ENCODE measurements around the gene RNF43. TPM values are rescaled to one million over a fixed set of nuclear protein-coding genes. Genes with fewer than 3 reads are reported as not detected.

The RNF43 gene
- total and polyA plus RNA-seq, 2 of the 13 experiments (the other 11 are each of a cell fraction or from before 2014, with no cell fraction given): 31.0 to 53.4 TPM

DNA sequence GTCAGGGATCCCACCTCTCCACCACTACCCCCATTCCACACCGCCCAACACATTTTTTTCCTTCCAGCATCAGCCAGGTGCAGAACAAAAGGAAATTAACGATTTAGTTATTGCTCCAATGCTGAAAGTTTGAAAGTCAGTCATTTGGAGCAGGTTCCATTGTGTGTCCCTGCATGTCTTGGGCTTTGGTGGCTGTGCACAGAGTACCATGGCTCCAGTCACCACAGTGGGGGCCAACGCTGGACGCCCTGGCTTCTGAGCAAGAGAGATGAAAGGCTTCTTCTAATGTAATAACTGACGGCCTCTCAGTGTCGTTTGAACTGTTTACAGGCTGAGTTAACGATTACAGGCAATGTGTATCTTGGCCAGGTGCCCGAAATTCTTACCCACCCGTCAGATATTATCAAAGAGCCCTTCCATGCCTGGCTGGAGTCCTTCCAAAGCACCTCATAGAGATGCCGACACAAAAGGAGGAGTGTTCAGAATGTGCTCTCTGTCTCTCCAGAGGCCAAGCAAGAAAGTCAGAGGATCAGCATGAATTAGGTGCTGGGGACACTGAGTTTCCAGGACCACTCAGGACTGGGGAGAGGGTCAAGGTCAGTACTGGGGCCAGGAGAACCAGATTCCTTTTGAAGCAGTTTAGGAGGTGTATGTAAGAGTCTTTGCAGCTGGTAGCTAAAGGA, 25.9 kb downstream of the RNF43 start (continued):
- TF ChIP-seq, protein P1, sequence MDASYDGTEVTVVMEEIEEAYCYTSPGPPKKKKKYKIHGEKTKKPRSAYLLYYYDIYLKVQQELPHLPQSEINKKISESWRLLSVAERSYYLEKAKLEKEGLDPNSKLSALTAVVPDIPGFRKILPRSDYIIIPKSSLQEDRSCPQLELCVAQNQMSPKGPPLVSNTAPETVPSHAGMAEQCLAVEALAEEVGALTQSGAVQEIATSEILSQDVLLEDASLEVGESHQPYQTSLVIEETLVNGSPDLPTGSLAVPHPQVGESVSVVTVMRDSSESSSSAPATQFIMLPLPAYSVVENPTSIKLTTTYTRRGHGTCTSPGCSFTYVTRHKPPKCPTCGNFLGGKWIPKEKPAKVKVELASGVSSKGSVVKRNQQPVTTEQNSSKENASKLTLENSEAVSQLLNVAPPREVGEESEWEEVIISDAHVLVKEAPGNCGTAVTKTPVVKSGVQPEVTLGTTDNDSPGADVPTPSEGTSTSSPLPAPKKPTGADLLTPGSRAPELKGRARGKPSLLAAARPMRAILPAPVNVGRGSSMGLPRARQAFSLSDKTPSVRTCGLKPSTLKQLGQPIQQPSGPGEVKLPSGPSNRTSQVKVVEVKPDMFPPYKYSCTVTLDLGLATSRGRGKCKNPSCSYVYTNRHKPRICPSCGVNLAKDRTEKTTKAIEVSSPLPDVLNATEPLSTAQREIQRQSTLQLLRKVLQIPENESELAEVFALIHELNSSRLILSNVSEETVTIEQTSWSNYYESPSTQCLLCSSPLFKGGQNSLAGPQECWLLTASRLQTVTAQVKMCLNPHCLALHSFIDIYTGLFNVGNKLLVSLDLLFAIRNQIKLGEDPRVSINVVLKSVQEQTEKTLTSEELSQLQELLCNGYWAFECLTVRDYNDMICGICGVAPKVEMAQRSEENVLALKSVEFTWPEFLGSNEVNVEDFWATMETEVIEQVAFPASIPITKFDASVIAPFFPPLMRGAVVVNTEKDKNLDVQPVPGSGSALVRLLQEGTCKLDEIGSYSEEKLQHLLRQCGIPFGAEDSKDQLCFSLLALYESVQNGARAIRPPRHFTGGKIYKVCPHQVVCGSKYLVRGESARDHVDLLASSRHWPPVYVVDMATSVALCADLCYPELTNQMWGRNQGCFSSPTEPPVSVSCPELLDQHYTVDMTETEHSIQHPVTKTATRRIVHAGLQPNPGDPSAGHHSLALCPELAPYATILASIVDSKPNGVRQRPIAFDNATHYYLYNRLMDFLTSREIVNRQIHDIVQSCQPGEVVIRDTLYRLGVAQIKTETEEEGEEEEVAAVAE (CRISPR knock-in tag; IDR thresholded peaks at IDR 0.05; ENCODE audit: borderline replicate concordance): peak; percentile 93
- TF ChIP-seq KDM1A (CRISPR knock-in tag; IDR thresholded peaks at IDR 0.05): peak; percentile 82
- TF ChIP-seq NR2F2 (IDR thresholded peaks at IDR 0.05; ENCODE audit: borderline replicate concordance, low read depth): peak; percentile 96
- no peak for TF ChIP-seq CBX2 (IDR thresholded peaks at IDR 0.05; ENCODE audit: low read depth, low read length)
- TF ChIP-seq CBX2 (CRISPR knock-in tag; IDR thresholded peaks at IDR 0.05; ENCODE audit: low read depth): no peak
- TF ChIP-seq ZNF781 (CRISPR knock-in tag; IDR thresholded peaks at IDR 0.05; ENCODE audit: borderline replicate concordance, not compliant biosample characterization): peak; percentile 94
- peak; percentile 26 to 34; a peak in 2 of 4 replicates for TF ChIP-seq MAFK (conservative IDR thresholded peaks at IDR 0.05 in 1 of 2, IDR thresholded peaks at IDR 0.05 in 1 of 2; ENCODE audit: low read length in 2 of 2)
- no peak for TF ChIP-seq NFE2 (CRISPR knock-in tag; IDR thresholded peaks at IDR 0.05)
- peak; percentile 67; the same call in 1 of the 2 replicates for TF ChIP-seq NAIF1 (CRISPR knock-in tag; IDR thresholded peaks at IDR 0.05; ENCODE audit: borderline replicate concordance)
- peak; percentile 83 for TF ChIP-seq MXD4 (CRISPR knock-in tag; IDR thresholded peaks at IDR 0.05)
- no peak; the same call in 1 of the 2 replicates for TF ChIP-seq SMAD1 (CRISPR knock-in tag; IDR thresholded peaks at IDR 0.05; ENCODE audit: borderline replicate concordance, low read depth)
- TF ChIP-seq, protein P2, sequence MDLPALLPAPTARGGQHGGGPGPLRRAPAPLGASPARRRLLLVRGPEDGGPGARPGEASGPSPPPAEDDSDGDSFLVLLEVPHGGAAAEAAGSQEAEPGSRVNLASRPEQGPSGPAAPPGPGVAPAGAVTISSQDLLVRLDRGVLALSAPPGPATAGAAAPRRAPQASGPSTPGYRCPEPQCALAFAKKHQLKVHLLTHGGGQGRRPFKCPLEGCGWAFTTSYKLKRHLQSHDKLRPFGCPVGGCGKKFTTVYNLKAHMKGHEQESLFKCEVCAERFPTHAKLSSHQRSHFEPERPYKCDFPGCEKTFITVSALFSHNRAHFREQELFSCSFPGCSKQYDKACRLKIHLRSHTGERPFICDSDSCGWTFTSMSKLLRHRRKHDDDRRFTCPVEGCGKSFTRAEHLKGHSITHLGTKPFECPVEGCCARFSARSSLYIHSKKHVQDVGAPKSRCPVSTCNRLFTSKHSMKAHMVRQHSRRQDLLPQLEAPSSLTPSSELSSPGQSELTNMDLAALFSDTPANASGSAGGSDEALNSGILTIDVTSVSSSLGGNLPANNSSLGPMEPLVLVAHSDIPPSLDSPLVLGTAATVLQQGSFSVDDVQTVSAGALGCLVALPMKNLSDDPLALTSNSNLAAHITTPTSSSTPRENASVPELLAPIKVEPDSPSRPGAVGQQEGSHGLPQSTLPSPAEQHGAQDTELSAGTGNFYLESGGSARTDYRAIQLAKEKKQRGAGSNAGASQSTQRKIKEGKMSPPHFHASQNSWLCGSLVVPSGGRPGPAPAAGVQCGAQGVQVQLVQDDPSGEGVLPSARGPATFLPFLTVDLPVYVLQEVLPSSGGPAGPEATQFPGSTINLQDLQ (CRISPR knock-in tag; IDR thresholded peaks at IDR 0.05): no peak
- no peak; the same call in 1 of the 2 replicates for TF ChIP-seq ZNF619 (CRISPR knock-in tag; IDR thresholded peaks at IDR 0.05)
- peak; percentile 98 for TF ChIP-seq FOXK1 (CRISPR knock-in tag; IDR thresholded peaks at IDR 0.05; ENCODE audit: borderline replicate concordance, low read depth)
- peak; percentile 83; the same call in 1 of the 2 replicates for TF ChIP-seq ZZZ3 (CRISPR knock-in tag; IDR thresholded peaks at IDR 0.05; ENCODE audit: borderline replicate concordance)
- TF ChIP-seq NCOA1 (CRISPR knock-in tag; IDR thresholded peaks at IDR 0.05): peak; percentile 99
- TF ChIP-seq FOXA1 (IDR thresholded peaks at IDR 0.05): peak; percentile 96
- TF ChIP-seq FOXA1 (CRISPR knock-in tag; IDR thresholded peaks at IDR 0.05): peak; percentile 100
- TF ChIP-seq NFE2L1 (CRISPR knock-in tag; IDR thresholded peaks at IDR 0.05; ENCODE audit: borderline replicate concordance): no peak
- TF ChIP-seq ZNF552 (CRISPR knock-in tag; IDR thresholded peaks at IDR 0.05; ENCODE audit: borderline replicate concordance): peak; percentile 50; the same call in 1 of the 2 replicates
- peak; percentile 97 for TF ChIP-seq HOXD1 (CRISPR knock-in tag; IDR thresholded peaks at IDR 0.05)
- TF ChIP-seq ZNF101 (CRISPR knock-in tag; IDR thresholded peaks at IDR 0.05; ENCODE audit: borderline replicate concordance, low read depth): peak; percentile 85; the same call in 1 of the 2 replicates
